ENCODE measurements around the gene FOSL2. TPM values are rescaled to one million over a fixed set of nuclear protein-coding genes. Genes with fewer than 3 reads are reported as not detected.

Gene FOSL2
- total and polyA plus RNA-seq, 10 of the 15 experiments (the other 5 are each of a cell fraction or from before 2014, with no cell fraction given), result 0.05 to 1.3 (median 0.34) TPM

GRCh38 chr2:28427741-28428415, 35.2 kb downstream of the FOSL2 start:
- no peak overlapping the region for H3K27ac ChIP-seq (ENCODE audit: control insufficient read depth, insufficient read depth)
- DNase-seq (ENCODE audit: low read depth, low spot score), result no peak
- ChIA-PET SMC1A (ENCODE audit: uncharacterized antibody, unreplicated experiment) (interaction anchor here (0.8 kb wide), 1 partner anchor 300 kb away, joined by 3 read pairs; no protein-coding TSS in a partner anchor), POLR2A (no interaction called here), RAD21 (ENCODE audit: unreplicated experiment) (no interaction called here), CTCF (no interaction called here)
- H3K27me3 ChIP-seq (replicated peaks in 1 of 2; ENCODE audit: control insufficient read depth in 2 of 2, insufficient read depth in 2 of 2, low read length in 1 of 2), result peaks cover 0 to 2% of the 10 kb centered on the region in 2 experiments
- no peak overlapping the region for H3K4me3 ChIP-seq
- ATAC-seq, result no peak
- H3K4me1 ChIP-seq (ENCODE audit: control insufficient read depth, insufficient read depth, low read length), result no peaks in the 10 kb centered on the region
- 49% methylated on average over 10 of the region's 10 CpGs for WGBS (ENCODE audit: insufficient coverage, insufficient replicate concordance, low lambda C conversion rate, missing lambda C conversion rate)
- H3K4me2 ChIP-seq (ENCODE audit: control insufficient read depth, insufficient read depth), result no peak overlapping the region
- H3K9ac ChIP-seq (ENCODE audit: control insufficient read depth, insufficient read depth, low read length), result no peak overlapping the region
- no peak for FAIRE-seq
- no peaks in the 10 kb centered on the region for H3K9me3 ChIP-seq (replicated peaks; ENCODE audit: control insufficient read depth, insufficient read depth, low read length)
- H3K79me2 ChIP-seq (ENCODE audit: control insufficient read depth, insufficient read depth, low read length), result no peaks in the 10 kb centered on the region
- no peaks in the 10 kb centered on the region for H4K20me1 ChIP-seq (ENCODE audit: control insufficient read depth, insufficient read depth)
- intact Hi-C loops (cut with micrococcal nuclease; ENCODE audit: unreplicated experiment), result no loop called here
- no TSS peak for BruUV-seq (replicated peaks)
- no peak overlapping the region for H2AFZ ChIP-seq (ENCODE audit: control insufficient read depth, low read depth, low read length)
- no peak for TF ChIP-seq KDM1A (IDR thresholded peaks at IDR 0.05; ENCODE audit: borderline replicate concordance)
- TF ChIP-seq, protein P1, sequence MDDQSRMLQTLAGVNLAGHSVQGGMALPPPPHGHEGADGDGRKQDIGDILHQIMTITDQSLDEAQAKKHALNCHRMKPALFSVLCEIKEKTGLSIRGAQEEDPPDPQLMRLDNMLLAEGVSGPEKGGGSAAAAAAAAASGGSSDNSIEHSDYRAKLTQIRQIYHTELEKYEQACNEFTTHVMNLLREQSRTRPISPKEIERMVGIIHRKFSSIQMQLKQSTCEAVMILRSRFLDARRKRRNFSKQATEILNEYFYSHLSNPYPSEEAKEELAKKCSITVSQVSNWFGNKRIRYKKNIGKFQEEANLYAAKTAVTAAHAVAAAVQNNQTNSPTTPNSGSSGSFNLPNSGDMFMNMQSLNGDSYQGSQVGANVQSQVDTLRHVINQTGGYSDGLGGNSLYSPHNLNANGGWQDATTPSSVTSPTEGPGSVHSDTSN (IDR thresholded peaks at IDR 0.05; ENCODE audit: insufficient replicate concordance, low read depth, low read length), result no peak
- TF ChIP-seq CREB1 (IDR thresholded peaks at IDR 0.05; ENCODE audit: low read depth), result no peak
- TF ChIP-seq ZNF622 (IDR thresholded peaks at IDR 0.05), result no peak
- TF ChIP-seq CREM (IDR thresholded peaks at IDR 0.05; ENCODE audit: low read depth), result no peak
- TF ChIP-seq FOXM1 (IDR thresholded peaks at IDR 0.05; ENCODE audit: low read depth, low read length), result no peak
- no peak for TF ChIP-seq NFXL1 (IDR thresholded peaks at IDR 0.05; ENCODE audit: borderline replicate concordance)
- TF ChIP-seq MYB (IDR thresholded peaks at IDR 0.05; ENCODE audit: borderline replicate concordance, low read depth, low read length), result no peak
- no peaks in the 10 kb centered on the region for H3K36me3 ChIP-seq (ENCODE audit: control insufficient read depth in 2 of 2, insufficient read depth in 2 of 2, low read length in 1 of 2)
- in situ Hi-C loops (cut with MboI), result no loop called here

All from GM12878 (cell line).